Activated CD8-positive, alpha-beta T cell treated with anti-CD3 and anti-CD28 coated beads, Interleukin-2, amount 10 ng/mL, durations not matched to agents 7 days and 5 days (primary cell): Measurements from ENCODE around the gene NOS1AP. TPM values are rescaled to one million over a fixed set of nuclear protein-coding genes. Genes with fewer than 3 reads are reported as not detected.

ENCODE experiments used
- ATAC-seq: fragments of 150-1000 bp; cut with Tn5 transposase; one replicate; pipeline ENCODE4 v1.10.0; 2021; ENCODE audit warnings: moderate library complexity
- CTCF ChIA-PET: fragments of 350-600 bp; sonication (Branson Sonifier 250); formaldehyde crosslinking; loops from one replicate; lab custom pipeline; 2021; ENCODE audit warnings: antibody characterized with exemption; lab: Charles Lee
- POLR2A ChIA-PET: fragments of 350-600 bp; sonication (Branson Sonifier 250); formaldehyde crosslinking; loops from one replicate; lab custom pipeline; 2021; ENCODE audit warnings: antibody characterized with exemption; lab: Charles Lee
- DNase-seq: peaks from one replicate; pipeline ENCODE4 v3.0.0-alpha.2; 2020
- H3K27ac Mint-ChIP-seq: one replicate; pipeline ENCODE4 v1.8.0; 2021; ENCODE audit warnings: mild to moderate bottlenecking, mixed read lengths
- H3K27me3 Mint-ChIP-seq: one replicate; pipeline ENCODE4 v1.8.0; 2021; ENCODE audit warnings: low read depth, mixed read lengths
- H3K36me3 Mint-ChIP-seq: one replicate; pipeline ENCODE4 v1.8.0; 2021; ENCODE audit warnings: low read depth, mixed read lengths
- H3K4me1 Mint-ChIP-seq: one replicate; pipeline ENCODE4 v1.8.0; 2021; ENCODE audit warnings: low read depth, mixed read lengths
- H3K4me3 Mint-ChIP-seq: one replicate; pipeline ENCODE4 v1.8.0; 2021; ENCODE audit warnings: mild to moderate bottlenecking, mixed read lengths
- H3K9me3 Mint-ChIP-seq: one replicate; pipeline ENCODE4 v1.8.0; 2022; ENCODE audit warnings: mixed read lengths; ENCODE audit not compliant: insufficient read depth
- total RNA-seq, 2 experiments: library from RNA; stranded (reverse); gene quantifications; one replicate each; pipeline ENCODE4 v1.2.3, GENCODE V29; 2021

The NOS1AP gene
- total RNA-seq, 2 experiments from 2014 or later, result not detected

GRCh38 chr1:162177126-162177525 is 107.6 kb downstream of the NOS1AP start:
- no peak for DNase-seq
- ATAC-seq, result no peak
- ChIA-PET CTCF (no interaction called here), POLR2A (no interaction called here)
- H3K4me3 Mint-ChIP-seq, result no peak overlapping the region
- no peaks in the 10 kb centered on the region for H3K36me3 Mint-ChIP-seq
- peaks cover 5% of the 10 kb centered on the region for H3K27me3 Mint-ChIP-seq
- H3K9me3 Mint-ChIP-seq, result no peaks in the 10 kb centered on the region
- no peaks in the 10 kb centered on the region for H3K4me1 Mint-ChIP-seq
- H3K27ac Mint-ChIP-seq, result no peak overlapping the region

- Mint-ChIP-seq H3K9me3 (no peaks in the 10 kb centered on the region), H3K4me1 (no peaks in the 10 kb centered on the region), H3K4me3 (no peak overlapping the region), H3K27ac (no peak overlapping the region), H3K27me3 (peaks cover 7% of the 10 kb centered on the region), H3K36me3 (no peaks in the 10 kb centered on the region)
- ChIA-PET POLR2A (no interaction called here), CTCF (no interaction called here)
- no peak for DNase-seq
- no peak for ATAC-seq
Observed at GRCh38 chr1:162178432-162178831, 108.9 kb downstream of the NOS1AP start.

- no peaks in the 10 kb centered on the region for H3K36me3 Mint-ChIP-seq
- ATAC-seq (no peak), DNase-seq (no peak)
- no peak overlapping the region for H3K27ac Mint-ChIP-seq
- H3K27me3 Mint-ChIP-seq, result peaks cover 9% of the 10 kb centered on the region
- H3K4me1 Mint-ChIP-seq, result no peaks in the 10 kb centered on the region
- POLR2A ChIA-PET, result no interaction called here
- H3K9me3 Mint-ChIP-seq, result no peaks in the 10 kb centered on the region
- H3K4me3 Mint-ChIP-seq, result no peak overlapping the region
- CTCF ChIA-PET, result no interaction called here
Observed at GRCh38 chr1:162179121-162179520, 109.6 kb downstream of the NOS1AP start.

- Mint-ChIP-seq H3K36me3 (no peaks in the 10 kb centered on the region), H3K4me3 (no peak overlapping the region), H3K4me1 (no peaks in the 10 kb centered on the region), H3K27ac (no peak overlapping the region), H3K9me3 (no peaks in the 10 kb centered on the region), H3K27me3 (peaks cover 6% of the 10 kb centered on the region)
- DNase-seq, result no peak
- no peak for ATAC-seq
- ChIA-PET CTCF (no interaction called here), POLR2A (no interaction called here)
Observed at GRCh38 chr1:162180813-162181212, 111.3 kb downstream of the NOS1AP start.

GRCh38 chr1:162182090-162182489 is 112.6 kb downstream of the NOS1AP start:
- H3K9me3 Mint-ChIP-seq, result no peaks in the 10 kb centered on the region
- H3K27ac Mint-ChIP-seq, result no peak overlapping the region
- H3K27me3 Mint-ChIP-seq, result peaks cover 8% of the 10 kb centered on the region
- ChIA-PET POLR2A (no interaction called here), CTCF (no interaction called here)
- ATAC-seq, result no peak
- H3K4me1 Mint-ChIP-seq, result no peaks in the 10 kb centered on the region
- no peak overlapping the region for H3K4me3 Mint-ChIP-seq
- H3K36me3 Mint-ChIP-seq, result no peaks in the 10 kb centered on the region
- no peak for DNase-seq

GRCh38 chr1:162185314-162186025 is 116.0 kb downstream of the NOS1AP start:
- CTCF ChIA-PET, result no interaction called here
- POLR2A ChIA-PET, result no interaction called here
- peaks cover 8% of the 10 kb centered on the region for H3K27me3 Mint-ChIP-seq

GRCh38 chr1:162186026-162186374 is 116.5 kb downstream of the NOS1AP start:
- DNase-seq (no peak), ATAC-seq (no peak)
- Mint-ChIP-seq H3K27ac (no peak overlapping the region), H3K4me1 (no peaks in the 10 kb centered on the region), H3K36me3 (no peaks in the 10 kb centered on the region), H3K9me3 (no peaks in the 10 kb centered on the region), H3K27me3 (peaks cover 8% of the 10 kb centered on the region), H3K4me3 (no peak overlapping the region)
- CTCF ChIA-PET, result no interaction called here
- POLR2A ChIA-PET, result no interaction called here

More at GRCh38 chr1:162185314-162186025, 116.0 kb downstream of the NOS1AP start:
- Mint-ChIP-seq H3K4me3 (no peak overlapping the region), H3K27ac (no peak overlapping the region), H3K9me3 (no peaks in the 10 kb centered on the region), H3K4me1 (no peaks in the 10 kb centered on the region), H3K36me3 (no peaks in the 10 kb centered on the region)
- no peak for ATAC-seq
- DNase-seq, result no peak

GRCh38 chr1:162186406-162186805 is 116.9 kb downstream of the NOS1AP start:
- ChIA-PET POLR2A (no interaction called here), CTCF (no interaction called here)
- no peaks in the 10 kb centered on the region for H3K4me1 Mint-ChIP-seq

GRCh38 chr1:162187687-162188276 is 118.3 kb downstream of the NOS1AP start:
- no peaks in the 10 kb centered on the region for H3K36me3 Mint-ChIP-seq
- DNase-seq (no peak), ATAC-seq (no peak)
- no peaks in the 10 kb centered on the region for H3K9me3 Mint-ChIP-seq
- ChIA-PET CTCF (no interaction called here), POLR2A (no interaction called here)
- H3K27me3 Mint-ChIP-seq, result peaks cover 4% of the 10 kb centered on the region
- no peak overlapping the region for H3K4me3 Mint-ChIP-seq
- H3K27ac Mint-ChIP-seq, result no peak overlapping the region
- H3K4me1 Mint-ChIP-seq, result no peaks in the 10 kb centered on the region

More at GRCh38 chr1:162186406-162186805, 116.9 kb downstream of the NOS1AP start:
- H3K36me3 Mint-ChIP-seq, result no peaks in the 10 kb centered on the region
- no peak for ATAC-seq
- no peak overlapping the region for H3K4me3 Mint-ChIP-seq
- H3K27me3 Mint-ChIP-seq, result peaks cover 8% of the 10 kb centered on the region
- no peak for DNase-seq
- no peaks in the 10 kb centered on the region for H3K9me3 Mint-ChIP-seq
- no peak overlapping the region for H3K27ac Mint-ChIP-seq

GRCh38 chr1:162189345-162189744 is 119.9 kb downstream of the NOS1AP start:
- POLR2A ChIA-PET, result interaction anchor here (0.6 kb wide), 1 partner anchor 62 kb away, joined by 3 read pairs; no protein-coding TSS in a partner anchor
- H3K4me1 Mint-ChIP-seq, result no peaks in the 10 kb centered on the region
- ATAC-seq, result no peak
- peaks cover 2% of the 10 kb centered on the region for H3K27me3 Mint-ChIP-seq
- no peak overlapping the region for H3K27ac Mint-ChIP-seq
- no peaks in the 10 kb centered on the region for H3K9me3 Mint-ChIP-seq
- no peak overlapping the region for H3K4me3 Mint-ChIP-seq
- CTCF ChIA-PET, result no interaction called here
- H3K36me3 Mint-ChIP-seq, result no peaks in the 10 kb centered on the region
- no peak for DNase-seq

- Mint-ChIP-seq H3K27ac (no peak overlapping the region), H3K9me3 (no peaks in the 10 kb centered on the region), H3K4me3 (no peak overlapping the region), H3K27me3 (peaks cover 2% of the 10 kb centered on the region), H3K36me3 (no peaks in the 10 kb centered on the region), H3K4me1 (no peaks in the 10 kb centered on the region)
- ATAC-seq (no peak), DNase-seq (no peak)
- POLR2A ChIA-PET, result no interaction called here
- CTCF ChIA-PET, result no interaction called here
Observed at GRCh38 chr1:162191396-162192305, 122.2 kb downstream of the NOS1AP start.

- H3K4me3 Mint-ChIP-seq, result no peak overlapping the region
- H3K36me3 Mint-ChIP-seq, result no peaks in the 10 kb centered on the region
- no peak for DNase-seq
- H3K27me3 Mint-ChIP-seq, result peaks cover 2% of the 10 kb centered on the region
- no peaks in the 10 kb centered on the region for H3K4me1 Mint-ChIP-seq
- ChIA-PET POLR2A (no interaction called here), CTCF (no interaction called here)
- no peaks in the 10 kb centered on the region for H3K9me3 Mint-ChIP-seq
- ATAC-seq, result no peak
- H3K27ac Mint-ChIP-seq, result no peak overlapping the region
Observed at GRCh38 chr1:162192306-162192678, 122.8 kb downstream of the NOS1AP start.
